Skeletal muscle tissue (tissue), 4 donors: ENCODE results near the gene VPS51. TPM values are rescaled to one million over a fixed set of nuclear protein-coding genes. Genes with fewer than 3 reads are reported as not detected.
"Not testable (repeated sequence)": the region's sequence is repeated elsewhere in the genome, so short reads cannot be mapped to it uniquely, and the experiment has no call there.

ENCODE experiments used
- H3K27ac ChIP-seq: one replicate; pipeline ENCODE4 v1.7.0; 2013; ENCODE audit warnings: mild to moderate bottlenecking, low read depth, low read length, inconsistent platforms
- H3K27me3 ChIP-seq, 3 donors: one replicate each; pipeline ENCODE4 v1.7.0; 2013; ENCODE audit warnings: low read length in 3 of 3; ENCODE audit not compliant: control insufficient read depth in 3 of 3, insufficient read depth in 3 of 3
- H3K36me3 ChIP-seq, 3 donors: one replicate each; pipeline ENCODE4 v1.7.0; 2013; ENCODE audit warnings: low read length in 3 of 3; ENCODE audit not compliant: control insufficient read depth in 3 of 3, insufficient read depth in 3 of 3
- H3K4me1 ChIP-seq, 3 donors: one replicate each; pipeline ENCODE4 v1.7.0; 2013; ENCODE audit warnings: low read length in 3 of 3, mild to moderate bottlenecking in 3 of 3; ENCODE audit not compliant: control insufficient read depth in 3 of 3, insufficient read depth in 3 of 3
- H3K4me3 ChIP-seq, 3 donors: one replicate each; pipeline ENCODE4 v1.7.0; 2013; ENCODE audit warnings: low read length in 3 of 3
- H3K9ac ChIP-seq, 3 donors: one replicate each; pipeline ENCODE4 v1.7.0; 2013; ENCODE audit warnings: low read length in 3 of 3, mild to moderate bottlenecking in 3 of 3, moderate library complexity in 2 of 3, low read depth in 1 of 3
- H3K9me3 ChIP-seq, 3 donors: one replicate each; pipeline ENCODE4 v1.7.0; 2013; ENCODE audit warnings: low read length in 3 of 3; ENCODE audit not compliant: control insufficient read depth in 3 of 3
- total RNA-seq: library from RNA; depleted of rRNA; stranded (reverse); fragments of >200 nt; gene quantifications from one replicate; pipeline ENCODE4 v1.2.3, GENCODE V29; 2014
- donor health status: Osteomylitis.

VPS51 gene
- total RNA-seq, 1 donor from 2014 or later, result 166 TPM

DNA sequence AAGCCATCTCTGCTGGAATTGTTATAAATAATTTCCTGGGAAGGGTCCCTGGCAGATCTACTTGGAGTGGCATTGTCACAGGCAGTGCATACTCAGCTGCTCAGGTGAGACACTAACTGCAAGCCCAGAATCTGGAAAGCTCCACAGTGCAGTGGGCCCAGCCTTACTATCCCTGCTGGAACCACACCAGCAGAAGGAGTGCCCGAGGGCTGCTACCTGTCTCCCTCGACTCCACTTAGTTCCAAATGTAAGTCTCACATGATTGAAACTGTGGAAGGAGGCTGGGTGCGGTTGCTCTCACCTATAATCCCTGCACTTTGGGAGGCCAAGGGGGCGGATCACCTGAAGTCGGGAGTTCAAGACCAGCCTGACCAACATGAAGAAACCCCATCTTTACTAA is 52.6 kb downstream of the VPS51 start:
- Histone ChIP-seq H3K27ac (no peak overlapping the region), H3K4me3 (no peak overlapping the region), H3K27me3 (no peaks in the 10 kb centered on the region), H3K9me3 (no peaks in the 10 kb centered on the region), H3K36me3 (no peaks in the 10 kb centered on the region), H3K9ac (no peak overlapping the region), H3K4me1 (peaks cover 12 to 19% (median 14%) of the 10 kb centered on the region in 3 donors)

DNA sequence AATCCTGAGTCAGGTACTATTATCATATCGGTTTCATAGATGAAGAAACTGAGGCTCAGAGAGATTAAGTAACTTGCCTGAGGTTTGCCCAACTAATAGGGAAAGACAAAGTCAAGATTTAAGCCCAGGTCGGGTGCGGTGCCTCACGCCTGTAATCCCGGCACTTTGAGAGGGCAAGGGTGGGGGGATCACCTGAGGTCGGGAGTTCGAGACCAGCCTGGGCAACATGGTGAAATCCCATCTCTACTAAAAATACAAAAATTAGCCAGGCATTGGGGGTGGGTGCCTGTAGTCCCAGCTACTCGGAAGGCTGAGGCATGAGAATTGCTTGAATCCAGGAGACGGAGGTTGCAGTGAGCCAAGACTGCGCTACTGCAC is 54.1 kb downstream of the VPS51 start:
- H3K4me3 ChIP-seq, H3K36me3 ChIP-seq, H3K27me3 ChIP-seq, H3K9me3 ChIP-seq: not testable (repeated sequence)
- Histone ChIP-seq H3K4me1 (peaks cover 12 to 19% (median 14%) of the 10 kb centered on the region in 3 donors), H3K9ac (peak overlapping the region in 2 of 3 donors; percentile 62 to 70), H3K27ac (peak overlapping the region; percentile 85)

DNA sequence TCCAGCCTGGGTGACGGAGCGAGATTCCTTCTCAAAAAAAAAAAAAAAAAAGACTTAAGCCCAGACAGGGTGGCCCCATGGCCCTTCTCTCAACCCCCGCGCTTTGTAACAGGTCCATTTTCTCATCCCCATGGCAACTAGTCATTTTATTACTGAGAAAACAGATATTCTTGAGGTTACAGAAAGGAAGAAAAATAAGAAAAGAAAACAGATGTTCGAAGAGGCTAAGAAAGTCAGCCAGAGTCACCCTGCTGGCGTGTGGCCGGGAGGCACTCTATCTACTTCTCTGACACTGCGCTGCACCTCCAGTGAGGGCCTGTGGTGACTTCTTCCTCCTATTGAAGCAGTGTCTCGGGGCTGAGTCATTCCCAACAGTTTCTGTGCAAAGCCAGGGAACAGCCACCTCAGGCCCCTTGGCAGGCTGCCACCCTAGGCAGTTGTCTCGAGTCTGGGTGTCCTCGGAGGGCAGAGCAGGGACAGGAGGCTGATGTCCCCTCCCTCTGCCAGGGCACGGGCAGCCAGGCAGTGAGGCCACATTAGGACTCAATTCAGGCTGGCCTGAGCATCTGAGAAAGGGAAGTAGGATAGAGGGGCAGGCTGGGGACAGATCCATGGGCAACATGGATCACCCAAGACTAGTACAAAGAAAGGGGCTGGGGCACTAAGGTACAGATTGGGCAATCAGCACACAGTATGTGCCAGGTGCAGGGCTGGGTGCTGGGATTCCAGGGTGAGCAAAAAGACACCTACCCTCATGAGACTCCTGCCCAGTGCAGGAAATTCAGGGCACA is 54.7 kb downstream of the VPS51 start:
- no peaks in the 10 kb centered on the region for H3K9me3 ChIP-seq
- peaks cover 12 to 19% (median 14%) of the 10 kb centered on the region in 3 donors for H3K4me1 ChIP-seq
- H3K36me3 ChIP-seq, result no peaks in the 10 kb centered on the region
- H3K27ac ChIP-seq, result peak overlapping the region; percentile 85
- H3K4me3 ChIP-seq, result peak overlapping the region; percentile 7 to 47 (median 41)
- H3K9ac ChIP-seq, result peak overlapping the region; percentile 62 to 80 (median 70)
- no peaks in the 10 kb centered on the region for H3K27me3 ChIP-seq

DNA sequence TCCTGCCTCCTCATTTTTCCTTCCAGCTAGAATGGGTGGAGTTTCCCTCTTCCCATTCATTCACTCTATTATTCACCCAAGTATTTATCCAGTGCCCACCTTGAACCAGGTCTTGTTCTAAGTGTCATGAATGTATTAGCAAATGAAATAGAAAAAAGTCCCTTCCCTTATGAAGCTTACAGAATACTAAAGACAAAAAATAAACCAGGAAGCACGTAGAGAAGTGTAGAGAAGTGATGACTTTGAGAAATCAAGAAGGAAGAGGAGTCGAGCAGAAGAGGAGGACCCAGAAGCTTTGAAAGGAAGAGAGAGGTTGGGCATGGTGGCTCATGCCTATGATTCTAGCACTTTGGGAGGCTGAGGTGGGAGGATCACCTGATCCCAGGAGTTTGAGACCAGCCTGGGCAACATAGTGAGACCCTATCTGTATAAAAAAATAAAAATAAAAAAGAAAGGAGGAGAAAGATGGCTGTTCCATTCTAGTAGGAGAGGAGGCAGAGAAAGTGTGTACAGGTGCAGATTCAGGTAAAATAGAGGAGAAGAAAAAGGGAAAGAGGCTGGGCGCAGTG is 55.4 kb downstream of the VPS51 start:
- H3K9ac ChIP-seq, result peak overlapping the region in 2 of 3 donors; percentile 70 to 80
- H3K27me3 ChIP-seq, result no peaks in the 10 kb centered on the region
- H3K4me1 ChIP-seq, result peaks cover 12 to 19% (median 14%) of the 10 kb centered on the region in 3 donors
- no peaks in the 10 kb centered on the region for H3K9me3 ChIP-seq
- no peak overlapping the region for H3K4me3 ChIP-seq
- H3K36me3 ChIP-seq, result no peaks in the 10 kb centered on the region
- H3K27ac ChIP-seq, result peak overlapping the region; percentile 85

DNA sequence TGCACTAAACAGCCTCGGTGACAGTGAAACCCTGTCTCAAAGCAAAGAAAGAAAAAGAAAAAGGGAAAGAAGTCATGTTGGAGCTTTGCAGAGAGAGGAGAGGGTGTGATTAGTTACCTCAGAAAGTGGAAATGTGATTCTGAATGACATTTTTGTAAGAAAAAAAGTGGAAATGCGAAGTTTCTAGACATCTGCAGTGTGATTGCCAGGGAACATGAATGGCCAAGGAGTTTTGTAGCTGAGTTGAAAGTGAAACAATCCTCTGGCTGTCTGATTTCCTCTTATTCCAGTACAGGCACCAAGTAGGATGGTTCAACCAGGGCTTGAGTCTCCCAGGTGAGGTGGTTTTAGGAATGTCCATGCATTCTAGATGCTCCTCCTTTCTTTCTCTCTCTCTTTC is 56.1 kb downstream of the VPS51 start:
- H3K4me1 ChIP-seq, result peaks cover 12 to 19% (median 14%) of the 10 kb centered on the region in 3 donors
- H3K4me3 ChIP-seq, result no peak overlapping the region
- no peaks in the 10 kb centered on the region for H3K36me3 ChIP-seq
- H3K9ac ChIP-seq, result no peak overlapping the region
- H3K9me3 ChIP-seq, result no peaks in the 10 kb centered on the region
- no peaks in the 10 kb centered on the region for H3K27me3 ChIP-seq
- H3K27ac ChIP-seq, result no peak overlapping the region

DNA sequence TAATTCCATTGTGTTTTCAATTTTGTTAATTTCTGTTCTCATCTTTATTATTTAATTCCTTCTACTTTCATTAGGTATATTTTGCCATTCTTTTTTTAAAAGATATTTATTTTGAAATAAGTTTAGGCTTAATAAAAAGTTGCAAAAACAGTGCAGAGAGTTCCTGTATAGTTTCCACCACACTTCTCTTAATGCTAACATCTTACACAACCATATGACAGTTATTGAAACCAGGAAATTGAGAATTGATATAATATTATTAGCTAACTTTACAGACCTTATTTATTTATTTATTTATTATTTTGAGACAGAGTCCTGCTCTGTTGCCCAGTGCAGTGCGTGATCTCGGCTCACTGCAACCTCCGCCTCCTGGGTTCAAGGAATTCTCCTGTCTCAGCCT is 60.2 kb downstream of the VPS51 start:
- Histone ChIP-seq H3K4me3 (no peak overlapping the region), H3K9me3 (no peaks in the 10 kb centered on the region), H3K27ac (no peak overlapping the region)

DNA sequence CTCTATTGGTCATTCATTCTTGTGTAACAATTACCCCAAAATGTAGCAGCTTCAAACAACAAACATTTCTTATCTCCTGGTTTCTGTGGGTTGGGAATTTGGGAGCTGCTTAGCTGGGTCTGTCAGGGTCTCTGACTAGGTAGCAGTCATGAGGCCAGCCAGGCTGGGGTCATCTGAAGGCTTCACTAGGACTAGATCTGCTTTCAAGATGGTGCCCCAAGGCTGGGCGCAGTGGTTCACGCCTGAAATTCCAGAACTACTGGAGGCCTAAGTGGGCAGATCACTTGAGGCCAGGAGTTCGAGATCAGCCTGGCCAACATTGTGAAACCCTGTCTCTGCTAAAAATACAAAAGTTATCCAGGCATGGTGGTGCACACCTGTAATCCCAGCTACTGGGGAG is 60.9 kb downstream of the VPS51 start:
- no peaks in the 10 kb centered on the region for H3K9me3 ChIP-seq
- no peaks in the 10 kb centered on the region for H3K4me1 ChIP-seq
- no peak overlapping the region for H3K27ac ChIP-seq
- no peaks in the 10 kb centered on the region for H3K27me3 ChIP-seq
- H3K4me3 ChIP-seq, result no peak overlapping the region
- H3K9ac ChIP-seq, result no peak overlapping the region
- no peaks in the 10 kb centered on the region for H3K36me3 ChIP-seq

More for the DNA sequence above, 60.2 kb downstream of the VPS51 start:
- no peaks in the 10 kb centered on the region for H3K27me3 ChIP-seq
- no peak overlapping the region for H3K9ac ChIP-seq
- H3K36me3 ChIP-seq, result no peaks in the 10 kb centered on the region
- H3K4me1 ChIP-seq, result peaks cover 0 to 3% (median 1%) of the 10 kb centered on the region in 3 donors

DNA sequence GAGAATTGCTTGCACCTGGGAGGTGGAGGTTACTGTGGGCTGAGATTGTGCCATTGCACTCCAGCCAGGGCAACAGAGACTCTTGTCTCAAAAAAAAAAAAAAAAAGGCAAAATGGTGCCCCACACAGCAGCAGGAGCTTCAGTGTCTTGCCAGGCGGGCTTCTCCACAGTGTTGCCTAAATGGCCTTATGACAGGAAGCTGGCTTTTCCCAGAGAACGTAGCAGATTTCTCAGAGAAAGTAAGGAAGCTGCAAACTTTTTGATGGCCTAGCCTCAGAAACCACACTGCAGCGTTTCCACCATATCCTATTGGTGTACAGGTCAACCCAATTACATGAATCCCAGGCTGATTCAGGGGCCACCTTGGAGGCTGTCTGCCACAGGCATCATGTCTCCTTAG is 61.3 kb downstream of the VPS51 start:
- H3K27me3 ChIP-seq, result no peaks in the 10 kb centered on the region
- H3K9ac ChIP-seq, result no peak overlapping the region
- H3K27ac ChIP-seq, result no peak overlapping the region
- H3K4me3 ChIP-seq, result no peak overlapping the region
- H3K36me3 ChIP-seq, result no peaks in the 10 kb centered on the region
- H3K9me3 ChIP-seq, result no peaks in the 10 kb centered on the region
- H3K4me1 ChIP-seq, result no peaks in the 10 kb centered on the region

DNA sequence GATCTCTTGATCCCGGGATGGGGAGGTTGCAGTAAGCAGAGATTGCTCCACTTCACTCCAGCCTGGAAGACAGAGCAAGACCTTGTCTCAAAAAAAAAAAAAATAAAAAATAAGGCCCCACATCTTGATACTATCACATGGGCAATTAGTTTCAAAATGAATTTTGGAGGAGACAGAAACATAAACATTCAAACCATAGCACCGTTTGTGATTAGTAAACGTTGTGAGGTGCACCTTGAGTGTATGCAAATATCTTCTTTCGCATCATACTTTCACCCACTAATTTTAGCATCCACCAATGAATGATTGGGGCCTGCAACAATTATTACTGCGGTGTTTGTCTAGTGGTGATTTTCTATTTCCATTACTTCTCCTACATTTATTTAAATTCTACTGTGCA is 63.0 kb downstream of the VPS51 start:
- no peak overlapping the region for H3K4me3 ChIP-seq

DNA sequence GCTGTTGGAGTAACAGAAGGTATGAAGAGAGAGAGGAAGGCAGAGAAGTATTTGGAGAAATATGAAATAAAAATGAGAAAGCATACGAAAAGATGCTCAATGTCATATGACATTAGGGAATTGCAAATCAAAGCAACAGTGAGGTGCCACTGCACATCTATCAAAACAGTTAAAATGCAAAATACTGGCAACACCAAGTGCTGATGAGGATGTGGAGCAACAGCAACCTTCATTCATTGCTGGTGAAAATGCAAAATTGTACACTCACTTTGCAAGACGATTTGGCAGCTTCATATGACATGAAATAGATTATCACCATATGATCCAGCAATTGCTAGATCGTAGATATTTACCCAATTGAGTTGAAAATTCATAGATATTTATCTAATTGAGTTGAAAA is 64.6 kb downstream of the VPS51 start:
- H3K36me3 ChIP-seq, result no peaks in the 10 kb centered on the region
- H3K27ac ChIP-seq, result no peak overlapping the region
- no peaks in the 10 kb centered on the region for H3K4me1 ChIP-seq
- H3K27me3 ChIP-seq, result no peaks in the 10 kb centered on the region
- H3K9ac ChIP-seq, result no peak overlapping the region
- H3K9me3 ChIP-seq, result no peaks in the 10 kb centered on the region
- H3K4me3 ChIP-seq, result no peak overlapping the region

More for the DNA sequence above, 63.0 kb downstream of the VPS51 start:
- H3K36me3 ChIP-seq, result no peaks in the 10 kb centered on the region
- H3K27me3 ChIP-seq, result no peaks in the 10 kb centered on the region
- H3K4me1 ChIP-seq, result no peaks in the 10 kb centered on the region
- no peak overlapping the region for H3K27ac ChIP-seq
- no peaks in the 10 kb centered on the region for H3K9me3 ChIP-seq
- no peak overlapping the region for H3K9ac ChIP-seq
